Subcutaneous preadipocyte (primary cell): ENCODE results near the gene GMPR2. TPM values are rescaled to one million over a fixed set of nuclear protein-coding genes. Genes with fewer than 3 reads are reported as not detected.

Experiments
- small RNA-seq: library from RNA; depleted of rRNA; stranded (forward); fragments of <200 nt; gene quantifications from one replicate; pipeline ENCODE3, GENCODE V24; 2012
- total RNA-seq: library from RNA; depleted of rRNA; stranded (reverse); fragments of >200 nt; gene quantifications from 2 replicates; pipeline ENCODE4 v1.2.3, GENCODE V29; 2012

GMPR2 gene
- 54.2 and 64.3 TPM in 2 replicates for total RNA-seq

GRCh38 chr14:24232645-24233537 lies at the start of gene GMPR2:
Gene GMPR2, plus strand, starts transcription at chr14:24232929. Its CDS starts 325 bp downstream, at chr14:24233254.

GRCh38 chr14:24188251-24189058 lies 44.3 kb upstream of the GMPR2 start, which contains the start of gene IPO4:
Gene IPO4, minus strand, starts transcription at chr14:24188816. Its CDS starts 29 bp downstream, at chr14:24188787.

GRCh38 chr14:24195186-24196070 lies 37.3 kb upstream of the GMPR2 start, which contains the start of gene TM9SF1:
Gene TM9SF1, minus strand, starts transcription at chr14:24195441. Its CDS starts 422 bp downstream, at chr14:24195019.

GRCh38 chr14:24212924-24213865 lies 19.5 kb upstream of the GMPR2 start, which contains the start of gene CHMP4A:
Gene CHMP4A, minus strand, starts transcription at chr14:24213488. Its CDS starts 49 bp downstream, at chr14:24213439.

GRCh38 chr14:24215495-24216344 lies 17.0 kb upstream of the GMPR2 start, which contains the start of gene MDP1:
Gene MDP1, minus strand, starts transcription at chr14:24216066. Its CDS starts 111 bp downstream, at chr14:24215955.

GRCh38 chr14:24232121-24232644 lies 546 bp upstream of the GMPR2 start, which contains the start of gene NEDD8:
Gene NEDD8, minus strand, starts transcription at chr14:24232367. Its CDS starts 100 bp downstream, at chr14:24232267.

GRCh38 chr14:24262821-24263733 lies 30.3 kb downstream of the GMPR2 start, which contains the start of gene TGM1:
Gene TGM1, minus strand, starts transcription at chr14:24263177. Its CDS starts 825 bp downstream, at chr14:24262352.

GRCh38 chr14:24271134-24271833 lies 38.6 kb downstream of the GMPR2 start, which contains the start of gene RABGGTA:
Gene RABGGTA, minus strand, starts transcription at chr14:24271597. Its CDS starts 482 bp downstream, at chr14:24271115.

Small RNA genes within 50 kb of the gene (small RNA-seq; reads per million reads assigned to genes)
- gene AL136295.4 (not detected), gene CHMP4A (0.08 reads per million), gene MDP1 (not detected)

Other genes with a start within 250 kb of the GMPR2 start
- 9.2 and 11.0 TPM in 2 replicates for gene DHRS4L2, start 244.0 kb upstream of the GMPR2 start, total RNA-seq
- gene CARMIL3, start 180.9 kb upstream of the GMPR2 start, total RNA-seq, result under 0.01 TPM in 1 of 2 replicates, not detected in the other
- not detected in 2 replicates for gene CPNE6, start 161.4 kb upstream of the GMPR2 start, total RNA-seq
- 10.3 and 13.9 TPM in 2 replicates for gene PCK2, start 138.6 kb upstream of the GMPR2 start, total RNA-seq
- 44.5 and 46.1 TPM in 2 replicates for gene DCAF11, start 118.2 kb upstream of the GMPR2 start, total RNA-seq
- gene NRL, start 118.0 kb upstream of the GMPR2 start, total RNA-seq, result 0.78 and 1.1 TPM in 2 replicates
- gene FITM1, start 102.3 kb upstream of the GMPR2 start, total RNA-seq, result 0.37 TPM in 1 of 2 replicates, not detected in the other
- gene PSME1, start 96.7 kb upstream of the GMPR2 start, total RNA-seq, result 62.9 and 93.7 TPM in 2 replicates
- 12.1 and 13.3 TPM in 2 replicates for gene EMC9, start 91.3 kb upstream of the GMPR2 start, total RNA-seq
- gene PSME2, start 86.3 kb upstream of the GMPR2 start, total RNA-seq, result 72.1 and 87.5 TPM in 2 replicates
- 40.8 and 43.8 TPM in 2 replicates for gene RNF31, start 85.4 kb upstream of the GMPR2 start, total RNA-seq
- 38.3 and 59.5 TPM in 2 replicates for gene IRF9, start 71.7 kb upstream of the GMPR2 start, total RNA-seq
- 1.8 TPM in 2 replicates for gene REC8, start 60.8 kb upstream of the GMPR2 start, total RNA-seq
- gene IPO4, start 44.1 kb upstream of the GMPR2 start, total RNA-seq, result 74.6 and 97.4 TPM in 2 replicates
- gene TM9SF1, start 37.5 kb upstream of the GMPR2 start, total RNA-seq, result 53.2 and 56.2 TPM in 2 replicates
- gene TSSK4, start 27.2 kb upstream of the GMPR2 start, total RNA-seq, result under 0.01 and 0.20 TPM in 2 replicates
- gene CHMP4A, start 19.4 kb upstream of the GMPR2 start, total RNA-seq, result 10.0 and 10.3 TPM in 2 replicates
- 10.8 and 14.7 TPM in 2 replicates for gene MDP1, start 16.9 kb upstream of the GMPR2 start, total RNA-seq
- gene NEDD8, start 562 bp upstream of the GMPR2 start, total RNA-seq, result 84.3 and 102 TPM in 2 replicates
- gene TINF2, start 9.7 kb downstream of the GMPR2 start, total RNA-seq, result 37.7 and 46.3 TPM in 2 replicates
- gene TGM1, start 30.2 kb downstream of the GMPR2 start, total RNA-seq, result 0.78 and 1.1 TPM in 2 replicates
- 22.4 and 30.1 TPM in 2 replicates for gene RABGGTA, start 38.7 kb downstream of the GMPR2 start, total RNA-seq
- 10.0 and 16.2 TPM in 2 replicates for gene DHRS1, start 66.9 kb downstream of the GMPR2 start, total RNA-seq
- 19.1 and 27.2 TPM in 2 replicates for gene NOP9, start 66.9 kb downstream of the GMPR2 start, total RNA-seq
- gene CIDEB, start 75.0 kb downstream of the GMPR2 start, total RNA-seq, result 1.2 and 2.2 TPM in 2 replicates
- gene LTB4R2, start 77.2 kb downstream of the GMPR2 start, total RNA-seq, result 5.3 and 5.5 TPM in 2 replicates
- 1.4 and 2.2 TPM in 2 replicates for gene LTB4R, start 78.6 kb downstream of the GMPR2 start, total RNA-seq
- 3.7 and 11.5 TPM in 2 replicates for gene ADCY4, start 102.1 kb downstream of the GMPR2 start, total RNA-seq
- 3.7 TPM in 2 replicates for gene RIPK3, start 107.1 kb downstream of the GMPR2 start, total RNA-seq
- gene NFATC4, start 135.3 kb downstream of the GMPR2 start, total RNA-seq, result 53.3 and 54.0 TPM in 2 replicates
- gene NYNRIN, start 166.1 kb downstream of the GMPR2 start, total RNA-seq, result 3.9 and 4.8 TPM in 2 replicates
- gene CBLN3, start 196.7 kb downstream of the GMPR2 start, total RNA-seq, result 1.4 and 4.4 TPM in 2 replicates
- 36.4 and 44.2 TPM in 2 replicates for gene KHNYN, start 197.0 kb downstream of the GMPR2 start, total RNA-seq
- gene SDR39U1, start 209.8 kb downstream of the GMPR2 start, total RNA-seq, result 9.6 and 12.9 TPM in 2 replicates